Measurements from ENCODE around the gene ACAA2.

DNA sequence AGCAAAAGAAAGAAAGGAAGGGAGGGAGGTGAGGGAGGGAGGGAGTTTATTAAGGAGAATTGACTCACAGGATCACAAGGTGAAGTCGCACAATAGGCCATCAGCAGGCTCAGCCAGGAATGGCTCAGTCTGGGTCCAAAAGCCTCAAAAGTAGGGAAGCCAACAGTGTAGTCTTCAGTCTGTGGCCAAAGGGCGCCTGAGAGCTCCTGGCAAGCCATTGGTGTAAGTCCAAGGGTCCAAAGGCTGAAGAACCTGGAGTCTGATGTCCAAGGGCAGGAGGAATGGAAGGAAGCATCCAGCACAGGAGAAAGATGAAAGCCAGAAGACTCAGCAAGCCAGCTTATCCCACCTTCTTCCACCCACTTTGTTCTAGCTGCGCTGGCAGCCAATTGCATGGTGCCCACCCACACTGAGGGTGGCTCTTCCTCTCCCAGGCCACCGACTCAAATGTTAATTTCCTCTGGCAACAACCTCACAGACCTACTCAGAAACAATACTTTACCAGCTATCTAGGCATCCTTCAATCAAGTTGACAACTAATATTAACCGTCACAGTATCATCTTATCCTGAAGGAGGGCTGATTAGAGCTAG lies 5.8 kb upstream of the ACAA2 start:
- TF ChIP-seq, protein P1, sequence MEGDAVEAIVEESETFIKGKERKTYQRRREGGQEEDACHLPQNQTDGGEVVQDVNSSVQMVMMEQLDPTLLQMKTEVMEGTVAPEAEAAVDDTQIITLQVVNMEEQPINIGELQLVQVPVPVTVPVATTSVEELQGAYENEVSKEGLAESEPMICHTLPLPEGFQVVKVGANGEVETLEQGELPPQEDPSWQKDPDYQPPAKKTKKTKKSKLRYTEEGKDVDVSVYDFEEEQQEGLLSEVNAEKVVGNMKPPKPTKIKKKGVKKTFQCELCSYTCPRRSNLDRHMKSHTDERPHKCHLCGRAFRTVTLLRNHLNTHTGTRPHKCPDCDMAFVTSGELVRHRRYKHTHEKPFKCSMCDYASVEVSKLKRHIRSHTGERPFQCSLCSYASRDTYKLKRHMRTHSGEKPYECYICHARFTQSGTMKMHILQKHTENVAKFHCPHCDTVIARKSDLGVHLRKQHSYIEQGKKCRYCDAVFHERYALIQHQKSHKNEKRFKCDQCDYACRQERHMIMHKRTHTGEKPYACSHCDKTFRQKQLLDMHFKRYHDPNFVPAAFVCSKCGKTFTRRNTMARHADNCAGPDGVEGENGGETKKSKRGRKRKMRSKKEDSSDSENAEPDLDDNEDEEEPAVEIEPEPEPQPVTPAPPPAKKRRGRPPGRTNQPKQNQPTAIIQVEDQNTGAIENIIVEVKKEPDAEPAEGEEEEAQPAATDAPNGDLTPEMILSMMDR (conservative IDR thresholded peaks at IDR 0.05; ENCODE audit: low read depth, low read length) = no peak
- no peak for TF ChIP-seq EZH2 (IDR thresholded peaks at IDR 0.05; ENCODE audit: borderline replicate concordance, low read depth, low read length, poor library complexity, severe bottlenecking)

All from A673 (cell line).